IPS-15b (cell line): ENCODE data around the gene SMYD3.
"Not testable (repeated sequence)": the region's sequence is repeated elsewhere in the genome, so short reads cannot be mapped to it uniquely, and the experiment has no call there.

Source experiments
- H3K27me3 ChIP-seq: one replicate; pipeline ENCODE4 v1.6.1; 2013; ENCODE audit warnings: low read length; ENCODE audit not compliant: control insufficient read depth, insufficient read depth
- H3K36me3 ChIP-seq: one replicate; pipeline ENCODE4 v1.6.1; 2013; ENCODE audit warnings: low read length; ENCODE audit not compliant: control insufficient read depth, insufficient read depth
- H3K4me1 ChIP-seq: one replicate; pipeline ENCODE4 v1.6.1; 2013; ENCODE audit warnings: mild to moderate bottlenecking, low read length; ENCODE audit not compliant: control insufficient read depth, insufficient read depth
- H3K4me3 ChIP-seq: one replicate; pipeline ENCODE4 v1.5.1; 2013; ENCODE audit warnings: low read depth, low read length
- H3K9ac ChIP-seq: one replicate; pipeline ENCODE4 v1.6.1; 2013; ENCODE audit warnings: low read depth, mild to moderate bottlenecking, low read length
- H3K9me3 ChIP-seq: one replicate; pipeline ENCODE4 v1.6.1; 2013; ENCODE audit warnings: mild to moderate bottlenecking, low read length; ENCODE audit not compliant: control insufficient read depth, insufficient read depth

The SMYD3 gene

GRCh38 chr1:245786948-245787347, 720.1 kb downstream of the SMYD3 start:
- Histone ChIP-seq H3K4me1 (no peaks in the 10 kb centered on the region), H3K9me3 (no peaks in the 10 kb centered on the region), H3K36me3 (no peaks in the 10 kb centered on the region), H3K27me3 (no peaks in the 10 kb centered on the region), H3K4me3 (no peak overlapping the region), H3K9ac (no peak overlapping the region)

GRCh38 chr1:245779797-245780755, 727.0 kb downstream of the SMYD3 start:
- Histone ChIP-seq H3K27me3 (no peaks in the 10 kb centered on the region), H3K9ac (no peak overlapping the region), H3K9me3 (no peaks in the 10 kb centered on the region), H3K4me3 (no peak overlapping the region), H3K36me3 (no peaks in the 10 kb centered on the region), H3K4me1 (no peaks in the 10 kb centered on the region)

GRCh38 chr1:245777752-245778151, 729.3 kb downstream of the SMYD3 start:
- Histone ChIP-seq H3K4me3 (no peak overlapping the region), H3K9ac (no peak overlapping the region), H3K4me1 (no peaks in the 10 kb centered on the region), H3K9me3 (no peaks in the 10 kb centered on the region), H3K36me3 (no peaks in the 10 kb centered on the region), H3K27me3 (no peaks in the 10 kb centered on the region)

GRCh38 chr1:245776694-245777332, 730.3 kb downstream of the SMYD3 start:
- Histone ChIP-seq H3K9me3 (no peaks in the 10 kb centered on the region), H3K27me3 (no peaks in the 10 kb centered on the region)

GRCh38 chr1:245776139-245776538, 730.9 kb downstream of the SMYD3 start:
- H3K9ac ChIP-seq = no peak overlapping the region
- H3K27me3 ChIP-seq = no peaks in the 10 kb centered on the region
- no peaks in the 10 kb centered on the region for H3K4me1 ChIP-seq
- no peaks in the 10 kb centered on the region for H3K9me3 ChIP-seq
- no peak overlapping the region for H3K4me3 ChIP-seq
- H3K36me3 ChIP-seq = no peaks in the 10 kb centered on the region

More at GRCh38 chr1:245776694-245777332, 730.3 kb downstream of the SMYD3 start:
- H3K9ac ChIP-seq = no peak overlapping the region
- H3K4me3 ChIP-seq = no peak overlapping the region
- H3K4me1 ChIP-seq = no peaks in the 10 kb centered on the region
- H3K36me3 ChIP-seq = no peaks in the 10 kb centered on the region

GRCh38 chr1:245774931-245775330, 732.1 kb downstream of the SMYD3 start:
- H3K4me3 ChIP-seq, H3K9me3 ChIP-seq, H3K4me1 ChIP-seq, H3K27me3 ChIP-seq, H3K36me3 ChIP-seq, H3K9ac ChIP-seq: not testable (repeated sequence)

- H3K27me3 ChIP-seq = no peaks in the 10 kb centered on the region
- no peaks in the 10 kb centered on the region for H3K4me1 ChIP-seq
- no peak overlapping the region for H3K4me3 ChIP-seq
- no peaks in the 10 kb centered on the region for H3K9me3 ChIP-seq
- H3K9ac ChIP-seq = no peak overlapping the region
- H3K36me3 ChIP-seq = no peaks in the 10 kb centered on the region
These were observed 732.9 kb downstream of the SMYD3 start for GRCh38 chr1:245774196-245774595.

- no peak overlapping the region for H3K9ac ChIP-seq
- H3K4me3 ChIP-seq = no peak overlapping the region
- no peaks in the 10 kb centered on the region for H3K36me3 ChIP-seq
- H3K9me3 ChIP-seq = no peaks in the 10 kb centered on the region
- H3K4me1 ChIP-seq = no peaks in the 10 kb centered on the region
- no peaks in the 10 kb centered on the region for H3K27me3 ChIP-seq
These were observed 733.7 kb downstream of the SMYD3 start for GRCh38 chr1:245773344-245773743.

GRCh38 chr1:245772739-245773138, 734.3 kb downstream of the SMYD3 start:
- no peaks in the 10 kb centered on the region for H3K4me1 ChIP-seq
- H3K36me3 ChIP-seq = no peaks in the 10 kb centered on the region
- H3K27me3 ChIP-seq = no peaks in the 10 kb centered on the region
- H3K4me3 ChIP-seq = no peak overlapping the region
- no peak overlapping the region for H3K9ac ChIP-seq
- no peaks in the 10 kb centered on the region for H3K9me3 ChIP-seq

GRCh38 chr1:245772325-245772724, 734.8 kb downstream of the SMYD3 start:
- Histone ChIP-seq H3K4me3 (no peak overlapping the region), H3K9ac (no peak overlapping the region), H3K4me1 (no peaks in the 10 kb centered on the region), H3K9me3 (no peaks in the 10 kb centered on the region), H3K36me3 (no peaks in the 10 kb centered on the region), H3K27me3 (no peaks in the 10 kb centered on the region)

- H3K36me3 ChIP-seq = no peaks in the 10 kb centered on the region
These were observed 735.4 kb downstream of the SMYD3 start for GRCh38 chr1:245771511-245772281.

More at GRCh38 chr1:245771511-245772281, 735.4 kb downstream of the SMYD3 start:
- no peaks in the 10 kb centered on the region for H3K9me3 ChIP-seq
- no peak overlapping the region for H3K9ac ChIP-seq
- H3K4me1 ChIP-seq = no peaks in the 10 kb centered on the region
- no peak overlapping the region for H3K4me3 ChIP-seq
- H3K27me3 ChIP-seq = no peaks in the 10 kb centered on the region
